Right atrium auricular region (tissue), 2 donors: ENCODE data around the gene SPRY4. TPM values are rescaled to one million over a fixed set of nuclear protein-coding genes. Genes with fewer than 3 reads are reported as not detected.
"Not testable (repeated sequence)": the region's sequence is repeated elsewhere in the genome, so short reads cannot be mapped to it uniquely, and the experiment has no call there.

Experiments used
- DNase-seq: peaks from one replicate; pipeline ENCODE4 v3.0.0-alpha.2; 2019; ENCODE audit warnings: low spot score
- H3K27ac ChIP-seq, 2 donors: fragments of 200-600 bp; sonication (generic); 1 replicate in 1 of 2; 2 replicates in 1 of 2; pipeline ENCODE4 v1.5.1; 2016 to 2019
- H3K27me3 ChIP-seq, 2 donors: fragments of 200-600 bp; sonication (generic); one replicate each; pipeline versions ENCODE4 v1.5.1 to v1.6.0; 2017 to 2019
- H3K36me3 ChIP-seq: fragments of 200-600 bp; sonication (generic); one replicate; pipeline ENCODE4 v1.5.1; 2016
- H3K4me1 ChIP-seq, 2 donors: fragments of 200-600 bp; sonication (generic); one replicate each; pipeline versions ENCODE4 v1.5.1 to v1.6.0; 2017 to 2019
- H3K4me3 ChIP-seq, 2 donors: fragments of 200-600 bp; sonication (generic); 1 replicate in 1 of 2; 2 replicates in 1 of 2; pipeline ENCODE4 v1.5.1; 2017 to 2019; ENCODE audit warnings: mild to moderate bottlenecking in 1 of 2, moderate library complexity in 1 of 2
- H3K9me3 ChIP-seq, 2 donors: fragments of 200-600 bp; sonication (generic); one replicate each; pipeline ENCODE4 v1.5.1; 2019
- total RNA-seq, 2 donors: library from RNA; depleted of rRNA; stranded (reverse); fragments of >200 nt; gene quantifications; one replicate each; pipeline ENCODE4 v1.1.0, GENCODE V29; 2016
- TF ChIP-seq, protein P1 (sequence below), 2 donors: fragments of 200-600 bp; sonication (generic); IDR thresholded peaks; one replicate each; pipeline ENCODE4 v1.5.1; 2019; ENCODE audit warnings: antibody characterized with exemption in 2 of 2

Gene SPRY4, protein sequence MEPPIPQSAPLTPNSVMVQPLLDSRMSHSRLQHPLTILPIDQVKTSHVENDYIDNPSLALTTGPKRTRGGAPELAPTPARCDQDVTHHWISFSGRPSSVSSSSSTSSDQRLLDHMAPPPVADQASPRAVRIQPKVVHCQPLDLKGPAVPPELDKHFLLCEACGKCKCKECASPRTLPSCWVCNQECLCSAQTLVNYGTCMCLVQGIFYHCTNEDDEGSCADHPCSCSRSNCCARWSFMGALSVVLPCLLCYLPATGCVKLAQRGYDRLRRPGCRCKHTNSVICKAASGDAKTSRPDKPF
- 10 to 100 TPM; 19.9 to 33.7 TPM for total RNA-seq

DNA sequence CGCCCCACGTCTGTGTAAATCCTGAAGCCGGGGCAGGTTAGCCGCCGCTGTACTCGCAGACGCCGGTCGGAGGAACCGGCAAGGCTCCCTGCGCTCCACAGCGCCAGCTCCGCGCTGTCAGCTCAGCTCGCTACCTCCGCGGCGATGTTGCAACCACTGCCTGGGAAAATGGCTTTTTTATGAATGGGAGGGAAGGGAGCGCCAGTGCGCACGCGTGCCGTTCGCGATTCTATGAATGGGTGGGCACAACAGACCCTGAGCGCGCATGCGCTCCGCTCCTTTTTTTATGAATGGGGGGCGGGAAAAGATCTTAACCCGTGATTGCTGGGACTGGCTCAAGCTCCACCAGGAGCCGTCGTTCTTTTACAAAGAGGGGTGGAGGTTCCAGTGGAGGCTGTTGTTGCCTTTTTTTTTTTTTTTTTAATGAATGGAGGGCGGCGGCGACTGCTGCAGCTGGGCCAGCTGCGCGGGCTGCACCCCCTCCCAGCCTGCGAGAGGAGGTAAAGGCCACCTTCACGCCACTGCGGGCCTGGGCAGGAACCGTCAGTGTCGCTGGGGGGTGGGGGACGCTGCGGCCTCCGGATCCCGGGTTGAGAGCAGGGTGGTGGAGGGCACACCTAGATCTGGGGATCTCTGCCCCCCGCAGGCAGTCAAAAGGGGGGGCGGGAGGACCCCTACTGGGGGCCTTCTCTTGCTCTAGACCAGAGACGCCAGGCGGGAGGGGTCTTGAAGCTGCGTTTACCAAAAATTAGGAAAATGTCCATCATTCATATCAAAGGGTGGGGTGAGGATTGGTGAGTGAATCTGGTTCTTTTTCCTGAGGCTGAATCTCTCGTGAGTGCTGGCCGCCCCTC, at the start of gene SPRY4:
SPRY4 (minus strand) TSS at position 151 of the 854 bp plus-strand sequence. CDS start 9,913 bp downstream, outside the sequence.
- TF ChIP-seq, protein P1, sequence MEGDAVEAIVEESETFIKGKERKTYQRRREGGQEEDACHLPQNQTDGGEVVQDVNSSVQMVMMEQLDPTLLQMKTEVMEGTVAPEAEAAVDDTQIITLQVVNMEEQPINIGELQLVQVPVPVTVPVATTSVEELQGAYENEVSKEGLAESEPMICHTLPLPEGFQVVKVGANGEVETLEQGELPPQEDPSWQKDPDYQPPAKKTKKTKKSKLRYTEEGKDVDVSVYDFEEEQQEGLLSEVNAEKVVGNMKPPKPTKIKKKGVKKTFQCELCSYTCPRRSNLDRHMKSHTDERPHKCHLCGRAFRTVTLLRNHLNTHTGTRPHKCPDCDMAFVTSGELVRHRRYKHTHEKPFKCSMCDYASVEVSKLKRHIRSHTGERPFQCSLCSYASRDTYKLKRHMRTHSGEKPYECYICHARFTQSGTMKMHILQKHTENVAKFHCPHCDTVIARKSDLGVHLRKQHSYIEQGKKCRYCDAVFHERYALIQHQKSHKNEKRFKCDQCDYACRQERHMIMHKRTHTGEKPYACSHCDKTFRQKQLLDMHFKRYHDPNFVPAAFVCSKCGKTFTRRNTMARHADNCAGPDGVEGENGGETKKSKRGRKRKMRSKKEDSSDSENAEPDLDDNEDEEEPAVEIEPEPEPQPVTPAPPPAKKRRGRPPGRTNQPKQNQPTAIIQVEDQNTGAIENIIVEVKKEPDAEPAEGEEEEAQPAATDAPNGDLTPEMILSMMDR (IDR thresholded peaks at IDR 0.05), result peak in 1 of 2 donors; percentile 4
- Histone ChIP-seq H3K27ac (peak within 1 kb of the TSS; percentile 85 to 89), H3K9me3 (no peaks in the 10 kb centered on the region), H3K4me3 (peak within 1 kb of the TSS; percentile 72 to 79), H3K27me3 (no peaks in the 10 kb centered on the region), H3K36me3 (no peaks in the 10 kb centered on the region), H3K4me1 (peaks cover 0 to 62% of the 10 kb centered on the region in 2 donors)
- peak; percentile 97 for DNase-seq

DNA sequence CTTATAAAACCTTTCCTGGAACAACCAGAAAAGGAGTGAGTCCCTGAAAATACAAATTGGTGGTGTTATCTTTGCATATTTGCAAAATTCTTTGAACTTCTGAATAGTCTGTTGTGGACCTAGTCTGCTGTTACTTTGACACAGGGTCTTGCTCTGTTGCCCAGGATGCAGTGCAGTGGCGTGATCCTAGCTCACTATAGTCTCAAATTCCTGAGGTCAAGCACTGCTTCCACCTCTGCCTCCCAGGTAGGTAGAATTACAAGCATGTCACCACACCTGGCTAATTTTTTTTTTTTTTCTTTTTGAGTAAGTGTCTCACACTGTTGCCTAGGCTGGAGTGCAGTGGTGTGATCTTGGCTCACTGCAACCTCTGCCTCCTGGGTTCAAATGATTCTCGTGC, 43.7 kb upstream of the SPRY4 start:
- Histone ChIP-seq H3K27ac (no peak overlapping the region), H3K36me3 (no peaks in the 10 kb centered on the region), H3K4me1 (peaks cover 0 to 9% of the 10 kb centered on the region in 2 donors), H3K27me3 (no peaks in the 10 kb centered on the region), H3K4me3 (no peak overlapping the region), H3K9me3 (no peaks in the 10 kb centered on the region)
- TF ChIP-seq, protein P1 (IDR thresholded peaks at IDR 0.05), result no peak
- no peak for DNase-seq

DNA sequence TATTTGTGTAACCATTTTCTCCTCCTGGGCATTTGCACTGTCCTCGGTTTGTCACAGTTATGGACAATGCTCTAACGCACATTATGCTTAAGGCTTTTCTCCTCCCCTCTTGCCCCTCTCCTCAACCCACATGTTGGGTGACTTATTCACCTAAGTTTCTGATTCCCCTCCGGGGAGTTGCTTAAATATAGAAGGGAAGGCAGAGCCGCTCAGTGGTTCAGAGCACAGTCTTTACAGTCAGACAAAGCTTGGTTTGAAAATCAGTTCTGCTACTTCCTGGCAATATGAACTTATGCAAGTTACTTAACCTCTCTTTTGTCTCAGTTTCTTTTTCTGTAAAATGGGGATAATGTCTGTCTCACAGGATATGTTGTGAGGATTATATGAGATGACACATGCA, 41.2 kb upstream of the SPRY4 start:
- H3K27ac ChIP-seq, result no peak overlapping the region
- no peak for DNase-seq
- no peaks in the 10 kb centered on the region for H3K36me3 ChIP-seq
- TF ChIP-seq, protein P1 (IDR thresholded peaks at IDR 0.05), result no peak
- no peaks in the 10 kb centered on the region for H3K27me3 ChIP-seq
- H3K4me3 ChIP-seq, result no peak overlapping the region
- H3K4me1 ChIP-seq, result peaks cover 0 to 24% of the 10 kb centered on the region in 2 donors
- no peaks in the 10 kb centered on the region for H3K9me3 ChIP-seq

DNA sequence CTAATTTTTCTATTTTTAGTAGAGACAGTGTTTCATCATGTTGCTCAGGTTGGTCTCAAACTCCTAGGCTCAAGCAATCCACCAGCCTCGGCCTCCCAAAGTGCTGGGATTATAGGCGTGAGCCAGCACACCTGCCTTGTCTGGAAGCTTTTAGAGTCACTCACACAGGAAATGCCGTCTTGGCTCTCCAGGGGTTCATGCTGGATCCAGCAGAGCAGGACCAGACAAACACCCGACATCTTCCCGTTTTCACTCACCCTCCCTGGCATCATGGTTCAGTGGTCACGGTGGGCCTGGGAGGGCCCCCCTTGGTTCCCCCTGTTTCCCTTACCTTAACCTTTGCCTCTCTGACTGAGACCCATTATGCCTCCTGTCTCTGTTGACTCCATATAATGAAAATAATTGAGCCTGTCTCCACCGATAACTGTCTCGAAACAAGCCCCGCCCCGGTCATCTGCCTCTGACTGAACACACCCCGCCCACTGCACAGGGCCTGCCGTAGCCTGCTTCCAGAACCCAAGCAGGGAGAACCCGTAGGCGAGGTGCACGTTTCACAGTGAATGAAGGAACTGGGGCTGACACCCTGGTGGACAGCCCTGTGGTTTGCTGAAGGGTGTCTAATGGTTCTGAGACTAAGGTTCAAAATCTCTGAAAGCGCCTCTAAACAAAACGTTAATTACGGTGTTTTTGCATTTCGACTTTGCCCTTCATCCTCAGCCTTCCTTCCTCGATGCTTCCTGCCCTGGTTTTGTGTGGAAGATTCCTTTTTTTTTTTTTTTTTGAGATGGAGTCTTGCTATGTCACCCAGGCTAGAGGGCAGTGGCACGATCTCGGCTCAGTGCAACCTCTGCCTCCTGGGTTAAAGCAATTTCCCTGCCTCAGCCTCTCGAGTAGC, 39.7 kb upstream of the SPRY4 start:
- H3K4me3 ChIP-seq, result no peak overlapping the region

DNA sequence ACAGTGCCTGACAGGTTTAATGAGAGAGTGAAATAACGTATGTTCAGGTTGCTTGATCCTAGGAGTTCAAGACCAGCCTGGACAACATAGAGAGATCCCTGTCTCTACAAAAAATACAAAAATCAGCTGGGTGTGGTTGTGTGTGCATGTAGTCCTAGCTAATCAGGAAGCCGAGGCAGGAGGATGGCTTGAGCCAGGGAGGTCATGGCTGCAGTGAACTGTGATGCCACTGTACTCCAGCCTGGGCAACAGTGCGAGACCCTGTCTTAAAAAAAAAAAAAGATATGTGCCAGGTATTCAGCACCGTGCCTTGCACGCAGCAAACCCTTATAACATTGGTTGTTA, 38.8 kb upstream of the SPRY4 start:
- Histone ChIP-seq H3K4me3 (no peak overlapping the region), H3K4me1 (peaks cover 0 to 24% of the 10 kb centered on the region in 2 donors), H3K27me3 (no peaks in the 10 kb centered on the region), H3K36me3 (no peaks in the 10 kb centered on the region), H3K9me3 (no peaks in the 10 kb centered on the region), H3K27ac (peak overlapping the region; percentile 76 to 91)
- no peak for DNase-seq
- TF ChIP-seq, protein P1 (IDR thresholded peaks at IDR 0.05), result no peak

More for the DNA sequence above, 39.7 kb upstream of the SPRY4 start:
- H3K27ac ChIP-seq, result peak overlapping the region; percentile 57 to 76
- DNase-seq, result no peak
- H3K27me3 ChIP-seq, result no peaks in the 10 kb centered on the region
- no peaks in the 10 kb centered on the region for H3K36me3 ChIP-seq
- H3K4me1 ChIP-seq, result peaks cover 0 to 24% of the 10 kb centered on the region in 2 donors
- TF ChIP-seq, protein P1 (IDR thresholded peaks at IDR 0.05), result no peak
- H3K9me3 ChIP-seq, result no peaks in the 10 kb centered on the region

DNA sequence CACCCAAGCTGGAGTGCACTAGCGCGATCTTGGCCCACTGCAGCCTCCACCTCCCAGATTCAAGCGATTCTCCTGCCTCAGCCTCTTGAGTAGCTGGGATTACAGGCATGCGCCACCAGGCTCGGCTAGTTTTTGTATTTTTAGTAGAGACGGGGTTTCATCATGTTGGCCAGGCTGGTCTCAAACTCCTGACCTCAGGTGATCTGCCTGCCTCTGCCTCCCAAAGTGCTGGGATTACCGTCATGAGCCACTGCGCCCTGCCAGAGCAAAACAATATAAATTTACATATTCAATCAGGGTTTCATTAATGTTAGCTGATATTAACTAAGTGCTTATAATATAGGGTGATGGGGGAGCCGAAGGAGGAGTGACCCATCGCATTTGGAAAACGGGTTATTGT, 37.4 kb upstream of the SPRY4 start:
- H3K4me3 ChIP-seq, DNase-seq, H3K27me3 ChIP-seq, H3K36me3 ChIP-seq, H3K9me3 ChIP-seq: not testable (repeated sequence)
- Histone ChIP-seq H3K27ac (peak overlapping the region; percentile 76 to 91), H3K4me1 (peaks cover 0 to 37% of the 10 kb centered on the region in 2 donors)
